Loucy (cell line): ENCODE results near the gene MIPEP.

Experiments used
- H2AFZ ChIP-seq: fragments of 200-600 bp; sonication (generic); 2 replicates; pipeline ENCODE4 v1.6.0; 2016; ENCODE audit warnings: antibody characterized with exemption, mild to moderate bottlenecking, low read length, moderate library complexity
- H3F3A ChIP-seq: fragments of 200-600 bp; 2 replicates; pipeline ENCODE4 v1.6.0; 2016; ENCODE audit warnings: antibody characterized with exemption, low read depth, mild to moderate bottlenecking
- H3K27me3 ChIP-seq: fragments of 200-600 bp; sonication (generic); 2 replicates; pipeline ENCODE4 v1.6.1; 2014; ENCODE audit warnings: low read length, mild to moderate bottlenecking; ENCODE audit not compliant: insufficient read depth, poor library complexity, severe bottlenecking
- H3K36me3 ChIP-seq: fragments of 200-600 bp; sonication (generic); 2 replicates; pipeline ENCODE4 v1.6.1; 2016; ENCODE audit warnings: low read length; ENCODE audit not compliant: insufficient read depth
- H3K4me1 ChIP-seq: fragments of 200-600 bp; sonication (generic); 2 replicates; pipeline ENCODE4 v1.5.1; 2014; ENCODE audit warnings: low read length, mild to moderate bottlenecking; ENCODE audit not compliant: insufficient read depth, poor library complexity, severe bottlenecking
- H3K4me2 ChIP-seq: fragments of 200-600 bp; sonication (generic); 2 replicates; pipeline ENCODE4 v1.6.0; 2014; ENCODE audit warnings: antibody characterized with exemption, low read length, low read depth, mild to moderate bottlenecking; ENCODE audit not compliant: poor library complexity, severe bottlenecking
- H3K4me3 ChIP-seq: fragments of 200-600 bp; sonication (generic); 2 replicates; pipeline ENCODE4 v1.5.1; 2014; ENCODE audit warnings: low read length, mild to moderate bottlenecking, mixed read lengths; ENCODE audit not compliant: poor library complexity, severe bottlenecking
- H3K79me2 ChIP-seq: fragments of 200-600 bp; sonication (generic); 2 replicates; pipeline ENCODE4 v1.6.1; 2014; ENCODE audit warnings: low read length; ENCODE audit not compliant: insufficient read depth
- H3K9ac ChIP-seq: fragments of 200-600 bp; sonication (generic); 2 replicates; pipeline ENCODE4 v1.6.0; 2014; ENCODE audit warnings: mild to moderate bottlenecking, low read depth, low read length, moderate library complexity; ENCODE audit not compliant: poor library complexity, severe bottlenecking
- H3K9me2 ChIP-seq: fragments of 200-600 bp; sonication (generic); replicated peaks from 2 replicates; pipeline ENCODE4 v1.6.1; 2016; ENCODE audit warnings: low read depth, low read length, mixed read lengths
- H3K9me3 ChIP-seq: fragments of 200-600 bp; sonication (generic); 2 replicates; pipeline ENCODE4 v1.6.1; 2014; ENCODE audit warnings: mild to moderate bottlenecking, antibody characterized with exemption, low read length, low read depth; ENCODE audit not compliant: insufficient read depth
- H4K20me1 ChIP-seq: fragments of 200-600 bp; sonication (generic); 2 replicates; pipeline ENCODE4 v1.6.0; 2014; ENCODE audit warnings: antibody characterized with exemption, low read length, mild to moderate bottlenecking; ENCODE audit not compliant: insufficient read depth, poor library complexity, severe bottlenecking
- CTCF ChIP-seq: fragments of 200-600 bp; sonication (generic); conservative IDR thresholded peaks from 2 replicates; pipeline ENCODE4 v1.5.1; 2014; ENCODE audit warnings: mild to moderate bottlenecking, antibody characterized with exemption, low read length
- EZH2phosphoT487 ChIP-seq: fragments of 200-600 bp; IDR thresholded peaks from 2 replicates; pipeline ENCODE4 v1.6.1; 2018; ENCODE audit warnings: antibody characterized with exemption, mild to moderate bottlenecking, moderate library complexity, borderline replicate concordance

Gene MIPEP

GRCh38 chr13:23796551-23796950 lies 92.6 kb downstream of the MIPEP start:
- TF ChIP-seq EZH2phosphoT487, result no peak
- TF ChIP-seq CTCF, result no peak
- Histone ChIP-seq H2AFZ (no peak overlapping the region), H3K4me2 (no peak overlapping the region), H3K36me3 (no peaks in the 10 kb centered on the region), H3K79me2 (no peaks in the 10 kb centered on the region), H3F3A (no peaks in the 10 kb centered on the region), H3K9ac (no peak overlapping the region), H3K9me2 (no peaks in the 10 kb centered on the region), H3K4me3 (no peak overlapping the region), H3K27me3 (no peaks in the 10 kb centered on the region), H3K9me3 (peaks cover 5% of the 10 kb centered on the region; the same call in 1 of the 2 replicates), H4K20me1 (no peaks in the 10 kb centered on the region), H3K4me1 (peaks cover 16% of the 10 kb centered on the region)

- no peak overlapping the region for H3K9ac ChIP-seq
These were observed 94.7 kb downstream of the MIPEP start for GRCh38 chr13:23794267-23795161.

GRCh38 chr13:23793711-23794110 lies 95.5 kb downstream of the MIPEP start:
- TF ChIP-seq EZH2phosphoT487 (no peak), CTCF (no peak)
- no peak overlapping the region for H2AFZ ChIP-seq
- no peaks in the 10 kb centered on the region for H3K79me2 ChIP-seq
- H3K4me1 ChIP-seq, result no peaks in the 10 kb centered on the region
- no peaks in the 10 kb centered on the region for H3F3A ChIP-seq
- no peaks in the 10 kb centered on the region for H3K27me3 ChIP-seq
- H3K36me3 ChIP-seq, result no peaks in the 10 kb centered on the region
- no peak overlapping the region for H3K4me2 ChIP-seq
- H3K4me3 ChIP-seq, result no peak overlapping the region
- no peaks in the 10 kb centered on the region for H3K9me2 ChIP-seq
- H4K20me1 ChIP-seq, result no peaks in the 10 kb centered on the region
- H3K9ac ChIP-seq, result no peak overlapping the region
- peaks cover 5% of the 10 kb centered on the region; the same call in 1 of the 2 replicates for H3K9me3 ChIP-seq

More at GRCh38 chr13:23794267-23795161, 94.7 kb downstream of the MIPEP start:
- no peaks in the 10 kb centered on the region for H4K20me1 ChIP-seq
- no peak overlapping the region for H3K4me2 ChIP-seq
- peaks cover 5% of the 10 kb centered on the region; the same call in 1 of the 2 replicates for H3K9me3 ChIP-seq
- no peaks in the 10 kb centered on the region for H3K27me3 ChIP-seq
- no peaks in the 10 kb centered on the region for H3K79me2 ChIP-seq
- H3K4me3 ChIP-seq, result no peak overlapping the region
- TF ChIP-seq CTCF (no peak), EZH2phosphoT487 (no peak)
- no peaks in the 10 kb centered on the region for H3F3A ChIP-seq
- H3K36me3 ChIP-seq, result no peaks in the 10 kb centered on the region
- no peak overlapping the region for H2AFZ ChIP-seq
- no peaks in the 10 kb centered on the region for H3K9me2 ChIP-seq
- peaks cover 3% of the 10 kb centered on the region for H3K4me1 ChIP-seq
